AG04449 (cell line): ENCODE measurements around the gene PDLIM3.

ENCODE experiments used
- CTCF ChIA-PET: fragments of 350-600 bp; formaldehyde crosslinking; extraction: SDS; loops from one replicate; lab custom pipeline; 2021; ENCODE audit warnings: antibody characterized with exemption; lab: Yijun Ruan, JAX
- POLR2A ChIA-PET: fragments of 400-600, 350-600 bp; formaldehyde crosslinking; extraction: SDS; loops from one replicate; lab custom pipeline; 2020; ENCODE audit warnings: antibody characterized with exemption, inconsistent platforms; lab: Yijun Ruan, JAX
- DNase-seq: peaks from one replicate; pipeline ENCODE4 v3.0.0-alpha.2; 2010; ENCODE audit warnings: low read depth, low spot score
- H3K4me3 ChIP-seq: 2 replicates; pipeline ENCODE4 v1.5.1; 2011; ENCODE audit warnings: low read depth, mild to moderate bottlenecking, control low read depth, low read length
- TF ChIP-seq, protein P1 (sequence below): IDR thresholded peaks from one replicate; pipeline ENCODE4 v1.5.1; 2011; ENCODE audit warnings: mild to moderate bottlenecking, moderate library complexity, low read length, control low read depth, inconsistent platforms; ENCODE audit not compliant: insufficient read depth; ENCODE audit errors: missing control alignments

Gene PDLIM3

DNA sequence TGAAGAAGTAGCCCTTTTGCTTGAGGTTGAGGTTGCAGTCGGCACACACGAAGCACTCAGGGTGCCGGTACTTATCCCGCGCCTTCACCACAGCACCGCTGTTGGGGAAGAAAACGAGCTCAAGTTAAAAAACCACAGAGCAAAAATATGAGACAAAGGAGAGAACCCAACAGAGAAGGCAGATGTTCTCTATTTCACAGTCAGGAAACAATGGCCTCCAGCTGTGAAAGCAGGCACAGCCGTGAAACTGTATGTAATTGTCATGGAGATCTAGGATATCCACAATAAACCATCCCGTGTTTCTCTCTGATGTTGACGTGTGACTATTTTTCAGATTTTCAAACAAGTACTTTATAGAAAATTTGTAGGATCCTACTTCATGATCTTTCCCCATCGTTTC is 32.9 kb downstream of the PDLIM3 start:
- H3K4me3 ChIP-seq = no peak overlapping the region
- TF ChIP-seq, protein P1, sequence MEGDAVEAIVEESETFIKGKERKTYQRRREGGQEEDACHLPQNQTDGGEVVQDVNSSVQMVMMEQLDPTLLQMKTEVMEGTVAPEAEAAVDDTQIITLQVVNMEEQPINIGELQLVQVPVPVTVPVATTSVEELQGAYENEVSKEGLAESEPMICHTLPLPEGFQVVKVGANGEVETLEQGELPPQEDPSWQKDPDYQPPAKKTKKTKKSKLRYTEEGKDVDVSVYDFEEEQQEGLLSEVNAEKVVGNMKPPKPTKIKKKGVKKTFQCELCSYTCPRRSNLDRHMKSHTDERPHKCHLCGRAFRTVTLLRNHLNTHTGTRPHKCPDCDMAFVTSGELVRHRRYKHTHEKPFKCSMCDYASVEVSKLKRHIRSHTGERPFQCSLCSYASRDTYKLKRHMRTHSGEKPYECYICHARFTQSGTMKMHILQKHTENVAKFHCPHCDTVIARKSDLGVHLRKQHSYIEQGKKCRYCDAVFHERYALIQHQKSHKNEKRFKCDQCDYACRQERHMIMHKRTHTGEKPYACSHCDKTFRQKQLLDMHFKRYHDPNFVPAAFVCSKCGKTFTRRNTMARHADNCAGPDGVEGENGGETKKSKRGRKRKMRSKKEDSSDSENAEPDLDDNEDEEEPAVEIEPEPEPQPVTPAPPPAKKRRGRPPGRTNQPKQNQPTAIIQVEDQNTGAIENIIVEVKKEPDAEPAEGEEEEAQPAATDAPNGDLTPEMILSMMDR = no peak
- ChIA-PET POLR2A (no interaction called here), CTCF (no interaction called here)
- DNase-seq = no peak

DNA sequence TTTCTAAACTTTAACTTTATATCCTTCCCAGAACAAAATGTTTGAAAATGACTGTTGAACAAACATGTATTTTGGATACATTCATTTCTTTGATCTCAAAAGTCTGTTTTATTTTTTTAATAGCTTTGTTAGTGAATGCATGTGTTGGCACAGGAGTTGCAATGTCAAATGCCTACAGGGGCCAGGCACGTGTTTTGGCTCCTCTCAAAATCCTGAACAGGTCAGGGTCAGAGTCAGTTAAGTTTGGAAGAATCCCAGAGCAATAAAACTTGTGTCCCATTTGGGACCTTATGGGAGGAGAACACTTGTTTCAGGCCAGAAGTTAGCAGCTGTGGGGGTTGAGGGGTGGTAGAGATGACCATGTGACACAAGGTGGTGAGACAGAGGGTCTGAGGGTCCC is 34.7 kb downstream of the PDLIM3 start:
- TF ChIP-seq, protein P1 = no peak
- no peak overlapping the region for H3K4me3 ChIP-seq
- no peak for DNase-seq
- POLR2A ChIA-PET = no interaction called here
- CTCF ChIA-PET = no interaction called here

DNA sequence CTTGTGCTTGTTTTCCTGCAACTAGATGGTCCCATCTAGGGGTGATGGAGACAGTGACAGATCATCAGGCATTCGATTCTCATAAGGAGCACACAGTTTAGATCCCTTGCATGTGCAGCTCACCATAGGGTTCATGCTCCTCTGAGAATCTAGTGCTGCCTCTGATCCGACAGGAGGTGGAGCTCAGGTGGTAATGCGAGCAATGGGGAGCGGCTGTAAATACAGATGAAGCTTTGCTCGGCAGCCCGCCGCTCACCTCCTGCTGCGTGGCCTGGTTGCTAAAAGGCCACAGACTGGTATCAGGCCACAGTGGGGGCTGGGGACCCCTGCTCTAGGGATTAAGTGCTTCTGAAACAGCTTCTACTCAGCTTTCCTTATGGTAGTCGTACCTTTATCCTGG is 35.3 kb downstream of the PDLIM3 start:
- TF ChIP-seq, protein P1 = no peak
- H3K4me3 ChIP-seq = no peak overlapping the region
- CTCF ChIA-PET = no interaction called here
- no peak for DNase-seq
- POLR2A ChIA-PET = no interaction called here

DNA sequence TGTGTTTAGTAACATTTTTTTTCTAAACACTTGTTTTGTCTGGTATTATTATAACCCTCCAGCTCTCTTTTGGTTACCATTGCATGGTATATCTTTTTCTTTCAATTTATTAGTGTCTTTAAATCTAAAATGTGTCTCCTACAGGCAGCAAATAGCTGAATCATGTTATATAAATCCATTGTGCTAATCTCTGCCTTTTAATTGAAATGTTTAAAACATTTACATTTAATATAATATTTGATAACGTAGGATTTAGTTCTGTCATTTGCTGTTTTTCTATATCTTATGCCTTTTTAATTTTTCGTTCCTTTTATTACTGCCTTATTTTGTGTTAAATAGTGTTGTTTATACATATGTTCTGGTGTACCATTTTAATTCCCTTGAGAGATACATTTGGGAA is 46.7 kb downstream of the PDLIM3 start:
- TF ChIP-seq, protein P1 = no peak
- no peak overlapping the region for H3K4me3 ChIP-seq
- ChIA-PET POLR2A (no interaction called here), CTCF (interaction anchor here (1.6 kb wide), 1 partner anchor 16 kb away, joined by 3 read pairs; no protein-coding TSS in a partner anchor)
- no peak for DNase-seq

DNA sequence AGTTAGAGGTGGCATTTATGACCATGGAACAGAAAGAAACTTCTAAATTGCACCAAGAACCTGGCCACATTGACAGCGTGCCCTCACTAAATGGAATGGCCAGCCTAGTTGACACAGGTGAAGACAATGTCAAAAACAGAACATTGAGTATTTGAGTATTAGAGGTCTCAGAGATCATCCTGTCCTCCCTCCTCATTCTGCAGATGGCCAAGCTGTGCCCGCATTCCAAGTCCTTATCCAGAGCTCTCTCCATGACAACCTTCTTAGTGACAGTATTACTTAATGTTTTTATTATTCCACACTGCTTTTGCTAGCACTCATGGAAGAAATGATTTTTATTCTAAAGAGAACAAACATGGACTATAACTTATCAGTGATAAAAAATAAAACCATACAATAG is 53.9 kb downstream of the PDLIM3 start:
- TF ChIP-seq, protein P1 = no peak
- no peak for DNase-seq
- no peak overlapping the region for H3K4me3 ChIP-seq
- CTCF ChIA-PET = interaction anchor here (1.3 to 1.9 kb wide), 2 partner anchors 9 to 117 kb away, joined by 4 to 7 read pairs; partner anchors contain the start of gene CCDC110
- POLR2A ChIA-PET = no interaction called here

DNA sequence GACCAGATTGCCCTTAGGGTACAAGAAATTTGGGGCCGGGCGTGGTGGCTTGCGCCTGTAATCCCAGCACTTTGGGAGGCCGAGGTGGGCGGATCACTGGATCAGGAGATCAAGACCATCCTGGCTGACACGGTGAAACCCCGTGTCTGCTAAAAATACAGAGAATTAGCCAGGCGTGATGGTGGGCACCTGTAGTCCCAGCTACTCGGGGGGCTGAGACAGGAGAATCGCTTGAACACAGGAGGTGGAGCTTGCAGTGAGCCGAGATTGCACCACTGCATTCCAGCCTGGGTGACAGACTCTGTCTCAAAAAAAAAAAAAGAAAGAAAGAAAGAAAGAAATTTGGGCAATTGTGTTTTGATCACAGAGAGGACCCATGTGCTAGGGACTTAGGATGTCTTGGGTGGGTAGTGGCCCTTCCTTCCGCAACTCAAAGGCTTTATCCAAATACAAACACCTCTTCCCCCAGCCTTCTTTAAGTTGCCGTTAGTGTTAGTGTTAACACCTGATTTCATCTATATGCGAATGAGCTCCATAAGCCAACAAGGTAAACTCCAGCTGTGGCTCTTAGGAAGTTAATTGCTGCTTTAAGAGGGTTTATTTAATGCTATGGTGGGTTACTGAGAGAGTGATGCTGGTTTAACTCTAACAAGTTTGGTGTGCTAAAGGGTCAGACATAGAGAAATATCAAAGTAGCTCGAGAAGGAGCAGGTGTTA is 55.1 kb downstream of the PDLIM3 start:
- TF ChIP-seq, protein P1 = no peak
- ChIA-PET POLR2A (no interaction called here), CTCF (interaction anchor here (1.2 kb wide), 1 partner anchor 557 kb away, joined by 3 read pairs; no protein-coding TSS in a partner anchor)
- no peak overlapping the region for H3K4me3 ChIP-seq
- DNase-seq = no peak
